Epithelial cell of proximal tubule (primary cell): ENCODE results near the gene DUSP10. TPM values are rescaled to one million over a fixed set of nuclear protein-coding genes. Genes with fewer than 3 reads are reported as not detected.

Experiments used
- DNase-seq: peaks from one replicate; pipeline ENCODE4 v3.0.0-alpha.2; 2011; ENCODE audit warnings: low read depth
- H3K4me3 ChIP-seq: 2 replicates; pipeline ENCODE4 v1.5.1; 2011; ENCODE audit warnings: low read depth, mild to moderate bottlenecking, low read length
- total RNA-seq: library from RNA; depleted of rRNA; stranded (reverse); fragments of >200 nt; gene quantifications from 2 replicates; pipeline ENCODE4 v1.2.3, GENCODE V29; 2015
- TF ChIP-seq, protein P1 (sequence below): conservative IDR thresholded peaks from 2 replicates; pipeline ENCODE4 v1.5.1; 2012; ENCODE audit warnings: low read depth, mild to moderate bottlenecking, low read length

The DUSP10 gene
- total RNA-seq, 1 donor from 2014 or later, result 14.6 TPM

DNA sequence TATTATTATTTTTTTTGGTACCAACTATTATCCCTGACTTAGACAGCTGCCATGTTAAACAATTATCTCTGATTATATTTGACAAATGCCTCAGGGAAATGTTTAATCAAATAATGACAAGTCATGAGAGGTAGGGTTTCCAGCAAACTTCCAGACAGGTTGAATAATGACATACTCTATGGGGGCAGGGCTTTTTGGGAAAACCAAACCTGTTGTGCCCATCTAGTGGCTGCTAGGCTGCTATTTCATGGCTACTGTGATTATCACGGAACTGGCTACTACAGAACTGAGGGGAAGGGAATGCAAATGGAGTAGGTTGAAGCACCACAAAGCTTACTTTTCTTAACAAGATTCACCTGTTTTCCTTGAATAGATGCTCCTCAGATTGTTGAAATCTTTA lies 77.6 kb downstream of the DUSP10 start:
- no peak overlapping the region for H3K4me3 ChIP-seq
- TF ChIP-seq, protein P1, sequence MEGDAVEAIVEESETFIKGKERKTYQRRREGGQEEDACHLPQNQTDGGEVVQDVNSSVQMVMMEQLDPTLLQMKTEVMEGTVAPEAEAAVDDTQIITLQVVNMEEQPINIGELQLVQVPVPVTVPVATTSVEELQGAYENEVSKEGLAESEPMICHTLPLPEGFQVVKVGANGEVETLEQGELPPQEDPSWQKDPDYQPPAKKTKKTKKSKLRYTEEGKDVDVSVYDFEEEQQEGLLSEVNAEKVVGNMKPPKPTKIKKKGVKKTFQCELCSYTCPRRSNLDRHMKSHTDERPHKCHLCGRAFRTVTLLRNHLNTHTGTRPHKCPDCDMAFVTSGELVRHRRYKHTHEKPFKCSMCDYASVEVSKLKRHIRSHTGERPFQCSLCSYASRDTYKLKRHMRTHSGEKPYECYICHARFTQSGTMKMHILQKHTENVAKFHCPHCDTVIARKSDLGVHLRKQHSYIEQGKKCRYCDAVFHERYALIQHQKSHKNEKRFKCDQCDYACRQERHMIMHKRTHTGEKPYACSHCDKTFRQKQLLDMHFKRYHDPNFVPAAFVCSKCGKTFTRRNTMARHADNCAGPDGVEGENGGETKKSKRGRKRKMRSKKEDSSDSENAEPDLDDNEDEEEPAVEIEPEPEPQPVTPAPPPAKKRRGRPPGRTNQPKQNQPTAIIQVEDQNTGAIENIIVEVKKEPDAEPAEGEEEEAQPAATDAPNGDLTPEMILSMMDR, result no peak
- no peak for DNase-seq

DNA sequence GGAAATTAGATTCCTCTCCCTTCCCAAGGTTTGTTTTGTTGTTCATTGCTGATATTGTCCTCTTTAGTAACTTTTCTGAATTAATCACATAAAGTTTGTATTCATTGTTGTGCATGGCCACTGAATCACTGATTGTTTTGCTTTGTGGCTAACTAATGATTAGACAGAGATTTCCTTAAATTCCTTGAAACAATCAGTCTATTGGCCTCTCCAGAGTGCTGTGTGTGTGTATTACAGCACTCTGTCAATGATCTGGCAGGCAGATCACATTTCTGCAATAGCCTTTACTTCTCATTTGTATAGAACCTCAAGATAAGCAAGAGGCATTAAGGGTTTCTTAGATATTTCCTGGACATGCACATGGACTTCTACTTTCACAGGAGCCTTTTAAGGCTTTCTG lies 78.6 kb downstream of the DUSP10 start:
- peak; percentile 84 for DNase-seq
- TF ChIP-seq, protein P1, result no peak
- no peak overlapping the region for H3K4me3 ChIP-seq

DNA sequence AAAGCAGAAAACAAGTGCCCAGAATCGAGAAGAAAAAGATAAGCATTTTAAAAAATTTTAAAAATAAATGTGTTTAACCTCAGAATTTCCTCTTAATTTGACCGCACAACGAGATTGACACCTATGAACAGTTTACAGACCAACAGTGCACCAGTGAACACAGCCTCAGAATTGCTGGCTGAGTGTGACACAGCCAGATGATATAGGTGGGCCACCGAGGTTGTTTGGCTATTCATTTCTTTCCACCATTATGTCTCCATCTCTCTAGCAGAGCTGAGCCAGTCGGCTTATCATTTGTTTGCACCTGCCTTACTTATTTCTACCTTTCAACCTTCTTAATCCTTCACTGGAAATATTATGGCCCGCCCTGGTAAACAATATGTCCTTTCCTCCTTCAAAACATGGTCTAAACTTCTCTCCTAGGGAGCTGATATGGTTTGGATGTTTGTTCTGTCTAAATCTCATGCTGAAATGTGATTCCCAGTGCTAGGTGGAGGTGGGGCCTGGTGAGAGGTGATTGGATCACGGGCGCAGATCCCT lies 86.1 kb downstream of the DUSP10 start:
- H3K4me3 ChIP-seq, result no peak overlapping the region
- DNase-seq, result no peak
- TF ChIP-seq, protein P1, result no peak
